NCI-H748 treated with DMSO at 0.1 percent for 48 hours (cell line): ENCODE measurements around the gene CBX6.

ENCODE experiments used
- DNase-seq: peaks from one replicate; lab custom pipeline; 2025; lab: John Stamatoyannopoulos, UW

Gene CBX6

DNA sequence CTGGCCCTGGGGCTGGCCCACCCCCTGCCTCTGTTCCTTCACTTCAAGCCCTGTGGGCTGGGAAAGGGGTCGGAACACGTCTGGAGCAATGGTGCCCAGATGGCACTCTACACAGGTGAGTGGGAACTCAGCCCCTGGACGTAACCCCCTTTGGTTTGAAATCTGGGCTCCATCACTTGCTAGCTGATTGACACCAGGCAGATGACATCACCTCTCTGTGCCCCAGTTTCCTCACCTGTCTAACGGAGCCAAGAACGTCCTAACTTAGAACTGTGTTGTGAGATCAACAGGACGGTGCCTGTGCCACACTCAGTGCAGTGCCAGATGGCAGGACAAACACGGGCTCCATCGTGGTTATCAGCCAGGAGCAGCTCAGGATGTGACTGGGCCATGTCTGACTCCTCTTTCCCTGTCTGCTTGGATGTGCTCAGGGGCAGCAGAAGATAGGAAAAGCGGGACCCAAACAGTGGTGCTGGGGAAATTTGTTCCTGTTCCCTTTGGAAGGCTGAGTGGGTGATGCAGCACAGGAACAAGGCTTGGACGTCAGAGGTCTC is 52.6 kb downstream of the CBX6 start:
- DNase-seq: no peak

GRCh38 chr22:38817196-38817595 is 54.8 kb downstream of the CBX6 start:
- no peak for DNase-seq

- no peak for DNase-seq
These were observed 56.2 kb downstream of the CBX6 start for GRCh38 chr22:38815842-38816241.
